NK-92 (cell line): ENCODE measurements around the gene ADGRD1.

Experiments
- DNase-seq: peaks from one replicate; lab custom pipeline; 2025; ENCODE audit not compliant: unreplicated experiment; lab: John Stamatoyannopoulos, UW

The ADGRD1 gene

DNA sequence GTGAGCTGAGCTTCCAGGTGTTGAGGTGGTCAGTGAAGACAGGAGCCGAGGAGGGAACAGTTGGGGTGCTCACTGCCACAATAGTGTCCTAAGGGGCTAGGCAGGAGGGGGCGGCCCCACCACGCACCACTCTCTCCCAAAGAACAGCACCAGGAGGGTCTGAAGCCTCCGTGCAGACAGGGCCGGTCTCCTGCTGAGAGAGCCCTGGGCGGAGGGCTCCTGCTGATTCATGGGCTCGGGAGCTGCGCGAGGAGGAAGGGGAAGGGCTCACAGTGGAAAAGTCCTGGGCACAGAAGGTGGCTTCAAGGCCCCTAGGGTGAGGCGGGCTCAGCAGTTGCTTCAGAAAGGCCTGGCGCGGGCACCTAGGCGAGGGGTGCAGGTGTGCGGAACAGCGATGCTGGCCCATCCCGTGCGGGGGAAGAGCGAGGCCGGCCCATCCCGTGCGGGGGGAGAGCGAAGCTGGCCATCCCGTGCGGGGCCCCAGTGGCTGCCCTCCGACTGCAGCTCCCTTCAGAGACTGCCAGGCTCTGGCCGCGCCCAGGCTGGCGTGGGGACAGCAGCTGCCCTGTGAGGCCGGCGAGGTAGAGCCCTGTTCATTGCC, 176.7 kb downstream of the ADGRD1 start:
- DNase-seq = no peak

- no peak for DNase-seq
These were observed 177.5 kb downstream of the ADGRD1 start for GRCh38 chr12:131131077-131131807.

GRCh38 chr12:131131808-131132117, 178.1 kb downstream of the ADGRD1 start:
- DNase-seq = no peak

- no peak for DNase-seq
These were observed 178.6 kb downstream of the ADGRD1 start for GRCh38 chr12:131132118-131132892.

GRCh38 chr12:131133015-131133905, 179.6 kb downstream of the ADGRD1 start:
- DNase-seq = no peak

- DNase-seq = no peak
These were observed 180.3 kb downstream of the ADGRD1 start for GRCh38 chr12:131133994-131134393.

DNA sequence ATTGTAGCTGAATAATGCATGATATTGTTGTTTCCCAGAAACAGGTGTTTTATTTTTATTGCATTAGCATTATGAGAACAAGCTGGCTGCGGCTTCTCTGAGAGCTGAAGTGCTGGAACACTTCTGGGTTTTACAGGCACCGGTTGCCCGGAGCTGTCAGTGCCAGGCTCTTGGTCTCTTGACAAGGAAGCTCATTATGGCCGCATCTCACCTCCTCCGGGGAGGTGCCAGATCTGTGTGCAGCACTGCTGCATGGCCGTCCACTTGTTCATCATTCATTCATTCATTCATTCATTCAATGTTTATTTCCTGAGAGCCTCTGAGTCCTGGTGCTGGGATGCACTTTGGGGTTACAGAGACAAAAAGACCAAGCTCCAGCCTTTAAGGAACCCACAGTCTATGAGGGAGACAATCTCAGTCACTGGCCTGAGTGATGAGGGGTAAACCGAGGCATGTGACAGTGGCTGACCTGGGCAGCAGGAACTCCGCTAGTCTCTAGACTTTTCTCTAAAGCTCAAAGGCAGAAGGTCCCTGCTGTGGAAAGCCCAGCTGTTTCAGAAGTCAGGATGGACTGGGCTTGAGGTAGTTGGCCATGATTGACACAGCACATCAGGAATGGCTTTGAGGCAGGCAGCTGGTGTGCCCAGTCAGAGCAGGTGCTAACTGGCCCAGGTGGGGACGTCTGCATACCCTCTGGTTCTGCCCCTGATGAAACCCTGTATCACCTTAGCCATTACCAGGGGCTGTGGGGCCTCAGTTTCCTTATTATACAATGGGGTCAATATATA, 181.0 kb downstream of the ADGRD1 start:
- no peak for DNase-seq

DNA sequence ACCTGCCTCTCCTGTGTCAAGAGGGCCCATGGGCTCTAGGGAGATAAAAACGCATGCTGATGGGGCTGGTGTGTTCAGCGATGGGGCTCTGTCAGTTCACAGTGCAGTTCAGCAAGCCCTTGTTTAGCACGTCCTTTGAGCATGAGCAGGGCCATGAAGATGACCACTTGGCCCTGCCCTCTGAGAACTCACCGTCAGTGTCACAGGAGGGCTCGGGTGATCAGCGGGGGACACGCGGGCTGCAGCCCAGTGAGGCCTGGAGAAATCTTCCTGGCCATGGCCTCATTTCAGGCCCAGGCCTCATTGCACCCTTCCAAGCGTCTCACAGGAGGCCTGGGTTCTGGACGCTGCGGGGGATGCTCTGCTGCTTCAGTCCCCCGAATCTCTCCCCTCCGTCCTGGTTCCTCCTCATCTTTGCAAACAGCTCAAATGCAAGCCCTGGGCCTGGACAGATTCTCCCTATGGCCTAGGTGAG, 181.6 kb downstream of the ADGRD1 start:
- no peak for DNase-seq

DNA sequence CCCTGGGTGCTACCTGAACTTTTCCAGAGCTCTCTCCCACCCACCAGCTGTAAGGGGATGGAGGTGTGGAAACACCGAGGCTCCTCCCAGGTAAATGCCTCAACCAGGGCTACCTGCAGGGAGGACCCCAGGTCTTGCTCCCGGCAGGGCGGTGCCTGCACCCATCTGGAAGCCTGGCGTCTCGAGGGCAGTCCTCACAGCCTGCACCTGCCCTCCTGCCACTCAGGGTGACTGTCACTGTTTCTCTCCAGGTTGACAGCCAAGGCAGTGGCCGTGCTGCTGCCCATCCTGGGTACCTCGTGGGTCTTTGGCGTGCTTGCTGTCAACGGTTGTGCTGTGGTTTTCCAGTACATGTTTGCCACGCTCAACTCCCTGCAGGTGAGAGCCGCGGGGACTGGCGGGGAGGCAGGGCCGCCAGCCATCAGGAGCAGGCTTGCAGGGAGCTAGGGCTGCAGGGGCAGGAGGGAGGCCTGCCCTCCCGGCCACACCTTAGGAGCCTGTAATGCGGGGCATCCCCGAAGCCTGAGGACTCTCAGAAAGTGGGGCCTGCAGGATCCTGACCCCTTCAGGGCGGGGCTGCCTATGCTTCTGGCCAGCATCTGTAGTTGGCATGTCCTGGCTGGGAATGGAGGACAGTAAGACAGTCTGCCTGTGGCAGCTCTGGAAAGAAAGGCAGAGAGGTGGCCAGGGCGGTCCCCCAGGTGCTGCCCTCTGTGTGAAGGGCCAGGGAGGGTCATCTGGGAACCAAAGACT, 182.3 kb downstream of the ADGRD1 start:
- no peak for DNase-seq

- DNase-seq = no peak
These were observed 182.8 kb downstream of the ADGRD1 start for GRCh38 chr12:131136539-131136872.

DNA sequence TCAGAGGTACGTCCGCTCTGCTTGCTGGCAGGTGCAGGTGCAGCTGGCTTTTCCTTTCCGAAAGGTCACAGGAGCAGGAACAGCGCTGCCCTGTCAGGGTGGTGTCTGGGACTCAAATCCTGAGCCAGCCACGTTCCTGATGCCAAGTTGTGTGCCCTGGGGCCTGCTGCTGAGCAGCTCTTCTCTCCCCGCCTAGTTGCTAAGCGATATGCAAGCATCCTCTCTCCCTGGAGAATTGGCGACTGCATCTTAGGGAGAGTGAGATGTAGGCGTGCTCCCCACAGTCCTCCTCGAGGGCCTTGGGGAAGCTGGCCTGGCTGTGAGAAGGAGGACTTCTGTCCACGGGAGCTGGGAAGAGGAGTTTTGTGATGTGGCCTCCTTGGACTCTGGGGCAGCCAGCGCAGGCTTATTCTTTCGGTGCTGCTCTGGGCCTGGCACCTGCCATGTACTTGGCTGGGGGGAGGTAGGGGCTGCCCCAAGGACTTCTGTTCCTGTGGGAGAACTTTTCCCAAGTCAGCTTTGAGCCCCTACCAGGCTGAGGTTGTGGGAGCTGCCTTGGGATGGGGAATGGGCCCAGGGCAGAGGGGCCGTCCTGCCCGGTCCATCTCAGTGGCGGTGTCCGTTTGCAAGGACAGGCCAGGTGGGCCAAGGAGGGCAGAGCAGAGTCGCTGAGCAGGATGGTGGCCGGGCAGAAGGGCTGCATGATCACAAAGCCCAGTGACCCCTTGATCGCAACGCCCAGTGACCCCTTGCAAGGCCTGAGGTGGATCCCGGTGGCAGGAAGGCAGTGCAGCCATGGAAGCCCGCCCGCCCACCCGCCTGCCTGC, 183.5 kb downstream of the ADGRD1 start:
- no peak for DNase-seq

GRCh38 chr12:131137836-131138637, 184.3 kb downstream of the ADGRD1 start:
- DNase-seq = no peak

- no peak for DNase-seq
These were observed 185.1 kb downstream of the ADGRD1 start for GRCh38 chr12:131138638-131139362.

DNA sequence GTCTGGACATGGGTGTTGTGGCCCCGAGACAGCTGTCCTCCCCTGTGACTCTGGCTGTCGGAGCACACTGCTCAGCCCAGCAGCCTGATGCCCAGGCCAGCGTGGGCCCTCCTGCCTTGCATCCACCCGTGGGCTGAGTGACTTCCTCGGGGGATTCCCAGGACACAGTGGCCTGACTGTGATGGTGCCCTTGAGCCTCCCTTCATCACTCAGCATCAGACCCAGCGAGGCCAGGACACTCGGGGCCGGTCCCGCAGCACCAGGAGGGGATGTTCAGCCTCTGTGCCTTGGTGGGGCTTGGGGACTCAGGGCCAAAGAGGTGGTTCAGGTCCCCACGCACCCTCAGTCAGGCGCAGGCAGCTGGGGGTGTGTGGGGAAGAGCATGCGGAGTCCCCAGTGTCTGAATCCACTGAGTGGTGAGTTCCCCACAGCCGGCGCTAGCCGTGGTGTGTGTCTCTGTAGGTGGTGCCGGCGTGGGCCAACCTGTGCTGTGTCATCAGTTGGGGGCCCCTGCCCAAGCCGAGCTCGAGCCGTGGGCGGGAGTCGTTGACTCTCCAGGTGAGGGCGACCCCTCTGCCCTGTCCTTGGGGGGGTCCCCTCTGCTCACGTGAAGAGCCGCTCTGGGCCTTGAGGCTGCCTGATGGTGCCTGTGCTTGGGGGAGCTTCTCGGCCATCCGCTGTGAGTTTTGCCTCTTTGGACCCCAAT, 185.8 kb downstream of the ADGRD1 start:
- no peak for DNase-seq

DNA sequence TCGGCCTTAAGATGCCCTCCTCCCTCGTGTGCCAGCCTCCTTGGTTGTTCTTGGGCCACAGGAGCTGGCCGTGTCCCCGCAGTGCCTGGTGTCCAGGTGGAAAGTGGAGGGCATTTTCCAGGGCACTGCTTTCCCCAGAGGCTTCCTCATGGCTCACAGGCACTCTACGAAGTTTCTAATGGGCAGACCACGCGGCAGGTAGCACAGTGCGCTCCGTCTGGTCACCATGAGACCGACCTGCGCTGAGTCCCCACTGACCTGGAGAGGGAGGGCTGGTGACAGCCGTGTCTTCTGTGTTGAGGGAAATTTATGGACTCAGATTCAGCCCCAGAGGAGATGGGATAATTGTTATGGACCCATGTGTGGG, 186.3 kb downstream of the ADGRD1 start:
- DNase-seq = no peak

GRCh38 chr12:131140697-131141096, 187.0 kb downstream of the ADGRD1 start:
- no peak for DNase-seq

DNA sequence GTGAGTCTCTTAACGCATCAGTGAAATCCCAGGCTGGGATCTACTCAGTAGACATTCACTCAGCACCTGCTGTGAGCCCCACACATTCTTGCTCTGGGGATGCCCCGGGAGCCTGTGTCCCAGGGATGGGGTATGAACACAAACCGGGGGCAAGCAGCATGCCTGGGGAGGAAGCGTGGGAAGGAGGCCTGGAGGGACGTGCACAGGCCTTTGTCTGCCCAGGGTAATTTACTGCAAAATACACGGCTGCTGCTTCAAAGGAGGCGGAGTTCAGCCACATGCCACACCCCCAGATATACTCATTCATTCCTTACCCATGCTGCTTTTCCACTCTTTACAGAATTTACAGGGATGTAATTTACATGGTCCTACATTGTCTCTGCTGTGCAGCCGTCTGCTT, 187.8 kb downstream of the ADGRD1 start:
- DNase-seq = no peak
